SH-SY5Y (cell line): Measurements from ENCODE around the gene IL4R.

ENCODE experiments used
- GATA2 ChIP-seq: IDR thresholded peaks from 2 replicates; pipeline ENCODE4 v1.6.1; 2011; ENCODE audit warnings: mild to moderate bottlenecking, low read depth, low read length
- GATA3 ChIP-seq: IDR thresholded peaks from 2 replicates; pipeline ENCODE4 v1.6.1; 2011; ENCODE audit warnings: low read depth, mild to moderate bottlenecking, low read length, moderate library complexity

IL4R gene

DNA sequence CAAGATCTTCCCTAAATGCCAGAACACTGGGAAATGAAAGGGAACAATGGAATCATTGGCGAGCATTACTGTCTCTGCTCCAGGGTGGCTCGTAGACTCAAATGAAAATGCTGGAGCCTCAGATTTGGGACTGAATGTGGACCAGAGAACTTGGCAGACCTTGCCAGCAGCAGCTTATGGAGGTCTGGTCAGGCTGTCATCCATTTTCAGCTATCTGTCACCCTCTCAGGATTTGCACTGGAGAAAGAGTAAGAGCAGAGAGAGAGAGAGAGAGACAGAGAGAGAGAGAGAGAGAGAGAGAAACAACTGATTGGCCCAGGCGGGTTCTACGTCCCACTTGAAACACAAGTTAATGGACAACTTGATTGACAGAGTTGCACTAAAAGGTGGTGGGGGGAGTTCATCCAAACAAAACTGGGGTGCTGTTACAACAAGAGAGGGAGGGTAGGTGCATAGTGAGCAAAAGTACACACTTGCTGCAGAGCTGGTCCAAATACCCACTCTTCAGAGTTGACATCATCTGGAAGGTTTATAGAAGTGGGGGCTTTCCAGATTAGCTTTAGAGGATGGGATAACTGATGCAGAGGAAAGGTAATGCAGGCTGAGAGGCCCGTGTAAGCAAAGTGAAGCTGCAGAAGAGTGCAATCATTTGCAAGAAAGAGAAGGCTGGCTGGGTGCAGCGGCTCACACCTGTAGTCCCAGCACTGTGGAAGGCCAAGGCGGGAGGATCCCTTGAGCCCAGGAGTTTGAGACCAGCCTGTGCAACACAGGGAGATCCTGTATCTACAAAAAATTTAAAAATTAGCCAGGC lies 28.7 kb upstream of the IL4R start:
- no peak for TF ChIP-seq GATA2
- no peak for TF ChIP-seq GATA3

DNA sequence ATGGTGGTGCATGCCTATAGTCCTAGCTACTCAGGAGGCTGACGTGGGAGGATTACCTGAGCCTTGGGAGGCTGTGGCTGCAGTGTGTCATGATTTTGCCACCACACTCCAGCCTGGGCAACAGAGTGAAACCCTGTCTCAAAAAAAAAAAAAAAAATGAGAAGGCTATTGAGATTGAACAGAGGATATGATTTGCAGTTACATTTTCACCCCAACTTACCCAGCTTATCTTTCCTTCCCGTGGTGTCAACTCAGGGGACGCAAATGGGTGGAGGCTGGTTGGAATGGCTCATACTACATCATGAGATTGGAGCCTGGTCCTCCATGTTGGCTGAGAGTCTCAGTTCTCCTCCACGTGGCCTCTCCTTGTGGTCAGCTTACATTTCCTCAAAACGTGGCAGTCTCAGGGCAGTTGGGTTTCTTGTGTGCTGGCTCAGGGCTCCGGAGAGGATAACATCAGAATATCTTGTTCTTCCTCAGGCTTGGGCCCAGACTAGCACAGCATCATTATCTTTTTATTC lies 28.0 kb upstream of the IL4R start:
- TF ChIP-seq GATA3: no peak
- no peak for TF ChIP-seq GATA2

DNA sequence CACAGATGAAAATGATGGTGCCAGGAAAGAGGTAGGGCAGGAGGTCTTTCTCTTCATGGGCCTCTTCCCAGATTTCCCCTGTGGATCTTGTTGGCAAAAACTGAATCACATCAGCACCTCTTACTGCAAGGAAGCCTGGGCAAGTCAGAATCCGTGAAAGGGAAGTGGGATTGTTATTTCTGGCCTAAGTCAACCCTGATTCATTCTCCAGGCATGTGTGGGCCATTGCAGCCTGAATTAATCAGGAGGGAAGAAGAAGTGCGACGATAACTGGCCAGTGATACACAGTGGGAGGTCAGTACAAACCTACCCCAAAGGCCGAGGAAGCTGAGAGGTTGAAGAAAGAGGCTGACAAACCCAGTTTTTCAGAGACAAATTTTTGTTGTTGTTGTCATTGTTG lies 27.3 kb upstream of the IL4R start:
- no peak for TF ChIP-seq GATA2
- no peak for TF ChIP-seq GATA3

DNA sequence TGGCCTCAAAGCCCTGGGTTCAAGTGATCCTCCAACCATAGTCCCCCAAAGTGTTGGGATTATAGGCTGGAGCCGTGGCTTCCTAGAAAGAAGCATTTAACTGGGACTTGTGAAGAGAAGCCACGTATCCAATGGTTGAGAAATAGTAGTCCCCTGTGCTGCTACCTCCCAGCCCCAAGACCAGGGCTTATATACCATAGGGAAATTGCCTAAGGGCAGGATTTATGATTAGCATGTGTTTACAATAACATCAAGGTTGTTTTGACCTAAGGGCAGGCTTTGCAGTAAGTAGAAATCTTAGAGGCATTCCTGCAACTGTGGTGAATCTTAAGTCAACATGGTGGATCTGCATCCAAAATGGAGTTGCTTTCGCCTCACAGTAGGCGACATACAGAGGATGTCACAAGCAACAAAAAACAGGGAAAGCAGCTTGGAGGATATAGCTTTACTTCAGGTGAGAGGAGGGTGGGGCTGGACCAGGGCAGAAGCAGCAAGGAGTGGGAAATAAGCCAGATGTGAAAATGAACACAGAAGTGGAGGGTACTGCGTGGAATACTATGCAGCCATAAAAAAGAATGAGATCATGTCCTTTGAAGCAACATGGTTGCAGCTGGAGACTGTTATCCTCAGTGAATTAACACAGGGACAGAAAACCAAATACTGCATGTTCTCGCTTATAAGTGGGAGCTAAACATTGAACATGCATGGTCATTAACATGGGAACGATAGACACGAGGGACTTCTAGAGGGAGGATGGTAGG lies 26.5 kb upstream of the IL4R start:
- no peak for TF ChIP-seq GATA2
- TF ChIP-seq GATA3: no peak

GRCh38 chr16:27287887-27288286 lies 25.9 kb upstream of the IL4R start:
- TF ChIP-seq GATA3 (no peak), GATA2 (no peak)

- TF ChIP-seq GATA2 (no peak), GATA3 (no peak)
Observed at GRCh38 chr16:27289669-27290068, 24.1 kb upstream of the IL4R start.

GRCh38 chr16:27290562-27290961 lies 23.2 kb upstream of the IL4R start:
- TF ChIP-seq GATA2 (no peak), GATA3 (no peak)

- TF ChIP-seq GATA3 (no peak), GATA2 (no peak)
Observed at GRCh38 chr16:27291106-27291505, 22.7 kb upstream of the IL4R start.

DNA sequence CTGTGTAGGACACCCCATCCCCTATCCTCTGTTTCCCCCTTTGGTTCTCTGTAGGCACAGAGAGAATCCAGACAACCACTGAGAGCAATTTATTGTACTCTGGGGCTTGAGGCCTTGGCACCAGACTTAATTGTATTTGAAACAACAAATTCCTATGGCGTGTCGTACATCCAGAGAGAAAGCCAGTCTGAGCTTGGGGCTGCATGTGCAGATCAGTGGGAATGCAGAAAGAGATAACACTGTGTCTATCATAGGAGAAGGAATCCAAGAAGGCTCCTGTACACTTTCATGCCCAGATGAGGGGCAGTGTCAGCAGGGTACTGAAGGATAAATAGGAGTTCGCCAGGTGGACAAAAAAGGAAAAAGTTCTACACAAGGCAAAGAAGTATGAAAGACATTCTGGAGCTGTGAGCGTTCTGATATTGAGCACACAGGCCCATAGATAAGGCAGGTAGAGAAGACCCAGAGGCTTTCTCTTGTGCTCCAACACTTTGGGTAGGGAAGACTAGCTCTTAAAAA lies 22.0 kb upstream of the IL4R start:
- TF ChIP-seq GATA3: no peak
- TF ChIP-seq GATA2: no peak

DNA sequence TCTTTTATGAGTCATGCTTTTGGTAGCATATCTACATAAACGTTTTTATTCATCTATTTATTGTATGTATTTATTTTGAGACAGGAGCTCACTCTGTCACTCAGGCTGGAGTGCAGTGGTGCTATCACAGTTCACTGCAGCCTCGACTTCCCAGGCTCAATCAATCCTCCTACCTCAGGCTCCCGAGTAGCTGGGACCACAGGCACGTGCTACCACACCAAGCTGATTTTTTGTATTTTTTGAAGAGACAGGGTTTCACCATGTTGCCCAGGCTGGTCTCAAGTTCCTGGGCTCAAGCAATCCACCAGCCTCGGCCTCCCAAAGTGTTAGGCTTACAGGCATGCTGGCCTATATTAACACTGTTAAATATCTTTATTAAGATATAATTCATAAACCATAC lies 20.4 kb upstream of the IL4R start:
- TF ChIP-seq GATA3 (no peak), GATA2 (no peak)

DNA sequence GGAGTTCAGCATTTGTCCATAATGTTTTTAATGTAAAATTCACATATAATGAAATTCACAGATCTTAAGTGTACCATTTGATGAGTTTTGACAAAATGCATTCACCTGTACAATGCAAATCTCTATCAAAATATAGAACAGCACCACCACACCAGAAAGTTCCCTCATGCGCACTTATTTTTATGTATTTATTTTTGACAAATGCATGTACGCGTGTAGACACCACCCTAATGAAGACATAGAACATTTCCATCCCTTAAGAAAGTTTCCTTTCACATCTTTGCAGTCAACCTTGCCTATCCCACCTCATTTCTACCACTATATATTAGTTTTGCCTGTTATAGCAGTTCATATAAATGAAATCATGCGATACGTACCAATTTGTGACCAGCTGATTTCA lies 15.6 kb upstream of the IL4R start:
- TF ChIP-seq GATA2 (no peak), GATA3 (no peak)

DNA sequence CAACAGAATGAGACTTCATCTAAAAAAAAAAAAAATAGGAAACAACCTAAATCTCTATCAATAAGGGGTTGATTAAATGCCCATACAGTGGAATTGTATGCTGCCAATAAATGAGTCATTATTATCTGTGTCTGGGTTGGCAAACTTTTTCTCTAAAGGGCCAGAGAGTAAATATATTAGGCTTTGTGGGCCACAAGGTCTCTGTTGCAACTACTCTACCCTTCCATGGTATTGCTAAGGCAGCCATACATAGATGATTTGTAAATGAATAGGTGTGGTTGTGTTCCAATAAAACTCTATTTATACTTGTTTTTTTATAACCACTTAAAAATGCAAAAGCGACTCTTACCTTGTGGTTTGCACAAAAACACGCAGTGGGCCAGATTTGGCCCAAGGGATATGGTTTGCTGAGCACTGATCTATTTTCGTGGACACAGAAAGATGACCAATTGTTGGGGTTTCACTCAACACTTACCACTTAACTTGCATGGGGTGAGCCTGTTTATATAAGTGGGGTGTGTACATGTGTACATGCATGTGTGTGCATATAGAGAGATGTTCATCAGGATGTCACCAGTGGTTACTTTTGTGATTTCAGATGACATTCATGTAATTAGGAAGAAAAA lies 12.4 kb upstream of the IL4R start:
- TF ChIP-seq GATA2: no peak
- no peak for TF ChIP-seq GATA3

- no peak for TF ChIP-seq GATA3
- TF ChIP-seq GATA2: no peak
Observed at GRCh38 chr16:27302126-27302525, 11.6 kb upstream of the IL4R start.
